ENCODE data around the gene COL5A1.

Gene COL5A1

GRCh38 chr9:134723037-134723436 lies 81.4 kb downstream of the COL5A1 start:
- in situ Hi-C loops (cut with HindIII; ENCODE audit: low sequenced_read_pairs), result no loop called here

DNA sequence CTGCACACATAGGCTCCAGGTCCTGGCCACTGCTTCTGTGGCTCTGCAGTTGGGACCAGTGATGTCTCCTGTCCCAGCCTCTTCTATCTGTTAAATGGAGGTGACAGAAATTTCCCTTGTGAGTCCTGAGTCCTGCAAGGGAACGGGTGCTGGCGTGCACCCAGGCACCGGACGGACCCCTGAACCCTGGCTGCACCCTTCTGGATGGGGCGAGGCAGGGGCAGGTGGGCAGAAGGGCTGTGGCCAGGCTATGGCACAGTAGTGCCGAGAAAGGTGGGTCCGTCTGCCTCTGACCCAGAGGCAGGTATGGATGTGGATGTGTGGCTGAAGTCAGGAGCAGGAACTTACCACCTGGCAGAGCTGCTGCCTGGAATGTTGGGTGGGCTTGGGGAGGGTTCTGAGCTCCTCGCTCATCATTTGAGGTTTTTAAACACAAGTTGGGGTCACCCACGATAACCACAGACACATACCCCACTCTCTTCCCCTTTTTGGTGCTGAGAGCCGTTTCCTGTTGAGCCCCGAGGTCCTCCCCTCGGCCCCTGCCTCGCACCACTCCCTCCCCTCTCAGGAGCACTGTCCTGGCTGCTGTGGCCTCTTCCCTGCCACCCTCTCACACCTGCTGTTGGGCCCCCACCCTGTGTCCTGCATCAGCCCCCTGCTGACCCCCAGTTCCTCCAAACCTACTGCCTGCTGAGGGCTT lies 82.0 kb downstream of the COL5A1 start:
- in situ Hi-C loops (cut with HindIII; ENCODE audit: low sequenced_read_pairs), result no loop called here

DNA sequence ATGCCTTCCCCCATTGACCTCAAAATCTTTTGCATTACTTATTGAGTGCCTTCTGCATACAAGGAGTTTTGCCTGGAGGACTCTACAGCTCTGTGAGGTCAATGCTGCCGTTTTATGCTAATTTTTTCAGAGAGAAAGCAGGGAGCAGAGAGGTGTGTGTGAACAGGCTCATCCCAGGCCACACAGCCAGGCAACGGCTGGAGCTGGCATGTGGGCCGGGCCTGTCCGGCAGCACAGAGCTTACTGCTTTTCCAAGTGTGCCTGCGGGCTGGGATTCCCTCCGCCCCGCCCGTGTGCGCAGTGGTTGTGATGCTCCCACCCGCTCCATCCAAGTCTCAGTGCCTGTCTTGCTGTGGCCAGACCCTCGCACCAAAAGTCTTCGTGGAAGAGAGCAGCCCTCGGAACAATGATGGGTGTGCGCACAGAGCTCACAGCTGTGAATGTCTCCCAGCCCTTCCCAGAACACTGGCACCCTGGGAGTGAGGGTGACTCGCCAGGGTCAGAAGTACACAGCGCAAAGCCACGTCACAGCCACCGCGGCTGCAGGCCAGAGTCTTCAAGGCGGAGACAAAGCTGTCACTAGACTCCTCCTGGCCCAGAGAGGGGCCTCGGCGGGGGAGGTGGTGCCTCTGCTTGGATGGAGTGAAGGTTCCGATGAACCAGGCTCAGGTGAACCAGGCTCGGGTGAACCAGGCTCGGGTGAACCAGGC lies 82.8 kb downstream of the COL5A1 start:
- in situ Hi-C loops (cut with HindIII; ENCODE audit: low sequenced_read_pairs), result no loop called here

GRCh38 chr9:134724912-134725604 lies 83.5 kb downstream of the COL5A1 start:
- in situ Hi-C loops (cut with HindIII; ENCODE audit: low sequenced_read_pairs), result no loop called here

DNA sequence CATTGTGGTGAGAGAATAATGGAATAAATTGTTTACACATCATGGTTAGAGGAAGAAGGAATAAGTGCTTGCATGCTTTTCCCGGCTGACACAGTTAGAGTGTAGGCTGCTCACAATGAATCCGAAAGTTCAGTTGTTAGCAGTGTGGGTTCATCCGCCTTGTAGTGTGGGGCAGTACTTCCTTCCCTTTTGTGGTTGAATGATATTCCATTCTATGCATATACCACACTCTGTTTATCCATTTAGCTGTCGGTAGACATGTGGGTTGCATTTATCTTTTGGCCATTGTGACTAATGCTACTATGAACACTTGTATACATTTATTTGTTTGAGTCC lies 84.0 kb downstream of the COL5A1 start:
- in situ Hi-C loops (cut with HindIII; ENCODE audit: low sequenced_read_pairs), result no loop called here

DNA sequence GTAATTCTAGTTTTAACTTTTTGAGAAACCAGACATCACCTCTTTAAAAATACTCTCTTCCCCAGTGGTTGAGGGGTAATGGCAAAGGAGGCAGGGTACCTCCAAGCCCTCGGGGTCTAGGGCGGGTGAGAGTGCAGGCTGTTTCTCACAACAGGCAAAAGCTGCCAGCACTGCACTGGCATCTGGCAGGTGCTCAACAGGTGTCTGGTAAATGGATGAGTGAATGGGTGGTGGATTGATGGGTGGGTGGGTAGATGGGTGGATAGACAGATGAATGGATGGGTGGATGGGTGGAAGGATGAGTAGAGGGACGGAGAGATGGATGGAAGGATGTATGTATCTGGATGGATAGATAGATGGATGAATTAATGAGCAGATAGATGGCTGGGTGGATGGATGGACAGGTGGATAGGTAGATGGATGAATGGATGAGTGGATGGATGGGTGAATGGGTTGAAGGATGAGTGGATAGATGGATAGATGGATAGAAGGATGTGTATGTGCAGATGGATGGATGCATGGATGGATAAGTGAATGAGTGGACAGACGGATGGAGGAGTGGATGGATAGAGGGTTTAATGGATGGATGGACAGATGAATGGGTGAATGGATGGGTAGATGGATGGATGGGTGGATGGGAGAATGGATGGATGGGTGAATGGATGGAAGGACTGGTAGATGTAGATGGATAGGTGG lies 84.6 kb downstream of the COL5A1 start:
- in situ Hi-C loops (cut with HindIII; ENCODE audit: low sequenced_read_pairs), result no loop called here

DNA sequence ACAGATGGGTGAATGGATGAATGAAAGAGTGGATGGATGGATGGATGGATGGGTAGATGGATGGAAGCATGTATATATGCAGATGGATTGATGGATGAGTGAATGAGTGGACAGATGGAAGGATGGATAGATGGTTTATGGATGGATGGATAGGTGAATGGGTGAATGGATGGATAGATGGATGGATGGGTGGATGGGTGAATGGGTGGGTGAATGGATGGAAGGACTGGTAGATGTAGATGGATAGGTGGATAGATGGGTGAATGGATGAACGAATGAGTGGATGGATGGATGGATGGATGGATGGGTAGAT lies 85.1 kb downstream of the COL5A1 start:
- in situ Hi-C loops (cut with HindIII; ENCODE audit: low sequenced_read_pairs), result no loop called here

DNA sequence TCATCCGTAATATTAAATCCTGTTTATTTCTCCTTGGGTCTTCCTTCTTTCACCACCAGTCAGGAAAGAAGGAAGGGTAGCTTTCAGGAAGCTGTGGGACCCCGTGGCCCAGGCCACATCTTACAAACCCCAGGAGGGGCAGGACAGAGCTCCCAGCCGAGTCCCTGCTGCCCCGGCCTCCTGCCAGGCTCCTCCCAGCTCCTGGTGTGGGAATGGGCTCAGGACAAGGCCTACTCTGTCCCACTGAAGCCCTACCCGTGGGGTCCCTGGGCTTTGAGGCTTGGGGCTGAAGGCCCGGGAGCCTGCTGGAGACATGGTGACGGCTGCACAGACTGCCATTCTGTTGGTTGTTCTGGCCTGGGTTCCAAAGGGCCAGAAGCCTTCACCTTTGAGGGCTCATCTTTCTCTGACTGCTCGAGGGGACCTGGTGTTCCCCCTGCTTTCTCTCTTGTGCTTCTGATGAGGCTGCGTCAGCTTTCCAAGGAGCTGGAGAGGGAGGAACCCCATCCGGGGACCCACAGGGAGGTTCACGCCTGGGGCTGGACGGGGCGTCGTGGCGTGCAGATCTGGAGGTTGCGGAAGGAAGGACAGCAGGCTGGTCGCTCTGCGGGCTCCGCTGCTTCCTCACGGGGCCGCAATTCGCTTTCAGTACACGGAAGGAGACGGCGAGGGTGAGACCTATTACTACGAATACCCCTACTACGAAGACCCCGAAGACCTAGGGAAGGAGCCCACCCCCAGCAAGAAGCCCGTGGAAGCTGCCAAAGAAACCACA lies 86.6 kb downstream of the COL5A1 start:
- in situ Hi-C loops (cut with HindIII; ENCODE audit: low sequenced_read_pairs), result no loop called here

DNA sequence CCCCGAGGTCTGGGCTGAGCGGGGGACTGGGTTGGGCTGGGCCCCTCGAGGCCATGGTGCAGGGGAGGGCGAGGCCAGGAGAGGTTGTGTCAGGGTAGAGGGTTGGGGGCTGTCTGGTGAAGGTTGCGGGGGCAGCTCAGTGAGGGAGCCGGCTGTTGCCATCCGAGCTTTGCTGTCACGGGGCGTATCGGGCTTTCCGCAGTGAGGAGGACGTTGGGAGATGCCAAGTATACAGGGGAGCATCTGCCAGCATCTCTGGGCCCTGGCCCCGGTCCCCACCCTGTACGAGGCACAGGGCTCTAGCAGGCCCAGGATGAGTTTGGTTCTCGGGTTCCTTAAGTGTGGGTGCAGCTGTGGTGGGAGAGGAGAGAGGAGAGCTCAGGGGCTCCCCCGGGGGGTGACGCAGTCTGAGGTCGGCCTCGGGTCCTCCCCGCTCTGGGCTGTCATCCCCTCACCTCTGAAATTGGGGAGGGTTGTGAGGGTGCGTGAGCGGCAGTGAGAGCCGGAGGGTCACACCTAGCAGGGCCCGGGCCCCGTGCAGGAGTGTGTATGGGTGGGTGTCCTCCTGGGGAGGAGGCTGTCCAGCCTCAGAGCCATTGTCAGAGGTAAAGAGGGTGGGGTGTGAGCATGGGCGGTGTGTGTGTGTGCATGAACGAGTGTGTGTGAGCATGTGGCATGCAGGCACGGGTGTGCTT lies 87.3 kb downstream of the COL5A1 start:
- in situ Hi-C loops (cut with HindIII; ENCODE audit: low sequenced_read_pairs), result no loop called here

GRCh38 chr9:134730011-134730760 lies 88.6 kb downstream of the COL5A1 start:
- in situ Hi-C loops (cut with HindIII; ENCODE audit: low sequenced_read_pairs), result no loop called here

- in situ Hi-C loops (cut with HindIII; ENCODE audit: low sequenced_read_pairs), result no loop called here
Measured at GRCh38 chr9:134730761-134731496, 89.3 kb downstream of the COL5A1 start.

GRCh38 chr9:134731497-134732391 lies 90.1 kb downstream of the COL5A1 start:
- in situ Hi-C loops (cut with HindIII; ENCODE audit: low sequenced_read_pairs), result no loop called here

GRCh38 chr9:134732392-134733110 lies 90.9 kb downstream of the COL5A1 start:
- in situ Hi-C loops (cut with HindIII; ENCODE audit: low sequenced_read_pairs), result no loop called here

GRCh38 chr9:134733480-134734232 lies 92.1 kb downstream of the COL5A1 start:
- in situ Hi-C loops (cut with HindIII; ENCODE audit: low sequenced_read_pairs), result no loop called here

- in situ Hi-C loops (cut with HindIII; ENCODE audit: low sequenced_read_pairs), result no loop called here
Measured at GRCh38 chr9:134734270-134734669, 92.7 kb downstream of the COL5A1 start.

- in situ Hi-C loops (cut with HindIII; ENCODE audit: low sequenced_read_pairs), result no loop called here
Measured at GRCh38 chr9:134735441-134736175, 94.0 kb downstream of the COL5A1 start.

Measured in endothelial cell of hepatic sinusoid (primary cell).